Stimulated activated CD8-positive, alpha-beta memory T cell treated with anti-CD3 and anti-CD28 coated beads, Interleukin-15, amount 100 ng/mL, for 24 hours (primary cell): ENCODE data around the gene FKTN.

Experiments used
- DNase-seq: peaks from one replicate; pipeline ENCODE4 v3.0.0-alpha.2; 2020; ENCODE audit warnings: low read depth

FKTN gene

DNA sequence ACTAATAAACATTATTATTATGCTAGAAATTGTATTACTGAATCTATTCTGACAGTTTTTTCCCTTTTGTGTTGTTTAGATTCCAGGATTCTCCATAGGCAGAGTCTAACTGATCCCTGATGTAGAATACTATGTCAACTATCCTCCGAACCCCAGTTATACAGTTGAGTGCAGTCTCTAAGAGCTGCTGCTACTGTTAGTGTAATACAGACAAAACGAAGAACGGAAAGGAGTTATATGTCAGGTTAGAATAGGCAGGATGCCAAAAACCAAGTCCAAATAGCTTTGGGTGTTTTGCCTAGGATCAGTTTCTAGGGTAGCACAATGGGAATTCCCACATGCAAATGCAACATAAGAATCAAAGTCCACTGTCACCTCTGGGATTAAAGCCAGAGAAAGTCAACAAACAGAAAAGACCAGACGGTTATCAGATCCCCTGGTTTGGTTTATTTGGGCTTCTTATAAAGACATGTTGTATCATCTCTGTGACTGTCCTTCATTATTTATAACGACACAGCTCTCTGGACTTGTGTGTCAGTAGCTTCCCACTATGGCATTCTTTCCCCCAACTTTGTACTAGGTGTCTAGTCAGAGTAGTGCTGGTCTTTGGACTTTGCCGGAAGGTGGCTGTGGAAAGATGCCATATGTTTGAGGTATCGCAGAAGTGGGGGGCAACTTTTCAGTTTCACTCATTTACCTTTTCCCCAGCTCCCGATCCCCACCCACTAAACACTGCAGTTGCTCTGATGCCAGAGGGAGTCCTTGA is 121.5 kb downstream of the FKTN start:
- no peak for DNase-seq

DNA sequence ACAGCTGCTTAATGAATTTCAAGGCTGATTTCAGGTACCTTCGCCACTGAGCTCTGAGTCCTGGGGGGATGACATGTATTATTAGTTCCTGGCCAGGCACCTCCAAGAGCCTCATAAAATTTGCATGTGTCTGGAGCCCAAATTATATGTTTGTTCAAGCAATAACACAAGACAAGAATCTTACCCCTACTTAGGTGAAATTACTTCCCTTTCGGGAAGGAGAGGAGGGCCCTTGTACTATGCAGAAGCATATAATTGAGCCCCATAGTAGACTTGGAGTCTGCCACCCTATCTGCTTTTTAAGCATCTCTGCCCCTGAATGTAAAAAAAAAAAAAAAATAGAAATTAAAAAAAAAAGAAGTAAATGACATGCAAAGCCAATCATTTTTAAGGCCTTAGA is 123.4 kb downstream of the FKTN start:
- no peak for DNase-seq

DNA sequence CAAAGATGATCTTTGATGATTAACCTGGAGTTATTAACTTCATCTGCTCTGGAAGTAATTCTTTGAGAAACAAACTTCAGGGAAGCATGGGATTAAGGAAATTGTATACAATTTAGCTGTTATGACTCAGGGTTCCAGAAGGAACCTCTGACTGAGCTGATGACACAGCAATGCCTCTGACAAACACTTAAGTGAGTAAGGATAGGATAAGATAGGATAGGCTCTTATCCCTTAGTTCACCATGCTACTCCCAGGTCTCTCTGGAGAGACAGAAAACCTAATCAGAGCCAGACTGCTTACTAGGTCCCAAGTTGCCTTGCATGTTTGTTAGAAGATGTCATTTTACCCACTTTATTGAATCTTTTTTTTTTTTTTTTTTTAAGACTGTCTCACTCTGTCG is 123.8 kb downstream of the FKTN start:
- no peak for DNase-seq

DNA sequence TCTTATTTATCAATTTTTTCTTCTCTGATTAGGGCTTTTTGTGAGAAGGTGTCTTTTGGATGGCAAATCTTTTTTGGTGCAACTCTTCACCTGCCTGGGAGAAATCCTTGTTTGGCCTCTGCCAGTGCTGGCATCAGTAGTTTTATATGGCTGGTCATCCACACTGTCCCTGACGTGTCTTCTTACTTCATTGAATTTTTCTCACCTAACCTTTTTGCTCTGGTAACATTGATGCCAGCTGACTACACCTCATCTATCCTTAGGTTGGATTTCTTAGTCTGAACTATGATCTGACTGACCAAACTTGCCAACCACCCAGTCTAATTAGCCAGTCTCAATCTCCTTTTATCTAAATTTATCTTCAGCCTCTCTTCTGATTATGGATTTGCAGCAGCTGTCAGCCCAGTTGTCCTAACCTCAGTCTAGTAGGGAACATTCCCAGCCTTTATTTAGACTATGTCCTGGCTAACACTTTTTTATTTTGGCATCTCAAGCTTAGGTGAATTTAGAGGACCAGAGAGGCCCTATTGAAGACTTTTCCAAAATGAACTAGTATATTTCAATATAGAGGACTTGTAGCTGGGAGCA is 125.9 kb downstream of the FKTN start:
- DNase-seq, result no peak

DNA sequence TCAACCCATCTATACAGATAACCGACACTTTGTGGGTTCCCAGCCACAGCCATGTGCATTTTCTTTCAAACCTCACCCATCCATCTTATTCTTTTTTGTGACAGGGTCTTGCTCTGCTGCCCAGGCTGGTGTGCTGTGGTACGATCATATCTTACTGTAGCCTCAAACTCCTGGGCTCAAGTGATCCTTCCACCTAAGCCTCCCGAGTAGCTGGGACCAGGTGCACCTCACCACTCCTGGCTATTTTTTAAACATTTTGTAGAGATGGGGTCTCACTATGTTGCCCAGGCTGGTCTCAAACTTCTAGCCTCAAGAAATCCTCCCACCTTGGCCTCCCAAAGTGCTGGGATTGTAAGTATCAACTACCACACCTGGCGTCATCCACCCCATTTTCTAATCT is 129.0 kb downstream of the FKTN start:
- no peak for DNase-seq
